H1 (cell line): ENCODE measurements around the gene TTC33. TPM values are rescaled to one million over a fixed set of nuclear protein-coding genes. Genes with fewer than 3 reads are reported as not detected.

Experiments
- CTCF ChIA-PET: fragments of 300-600 bp; sonication (Branson Sonifier 250); formaldehyde crosslinking; loops from one replicate; lab custom pipeline; 2021; ENCODE audit not compliant: partially characterized antibody; lab: Charles Lee
- POLR2A ChIA-PET: fragments of 300-600 bp; sonication (Branson Sonifier 250); formaldehyde crosslinking; loops from one replicate; lab custom pipeline; 2021; ENCODE audit warnings: inconsistent platforms; ENCODE audit not compliant: partially characterized antibody; lab: Charles Lee
- DNase-seq, 2 experiments: peaks; one replicate each; pipeline versions ENCODE4 v3.0.0 to v3.0.0-alpha.2; 2010 to 2022; ENCODE audit warnings: low spot score in 2 of 2, low read depth in 1 of 2, mixed read lengths in 1 of 2
- FAIRE-seq: peaks from 2 replicates; lab custom pipeline; 2011; peaks lifted over from hg19 to GRCh38; lab: Jason Lieb, UNC
- H2AFZ ChIP-seq: 2 replicates; pipeline ENCODE4 v1.8.1; 2012; ENCODE audit warnings: low read length, inconsistent platforms
- H2AK5ac ChIP-seq: 2 replicates; pipeline ENCODE4 v1.6.1; 2013; ENCODE audit warnings: low read depth, low read length
- H2BK120ac ChIP-seq: replicated peaks from 2 replicates; pipeline ENCODE3; 2013; ENCODE audit warnings: low read depth, low read length, inconsistent platforms
- H2BK12ac ChIP-seq: 2 replicates; pipeline ENCODE4 v1.6.1; 2013; ENCODE audit warnings: low read depth, low read length
- H2BK15ac ChIP-seq: 2 replicates; pipeline ENCODE4 v1.6.1; 2013; ENCODE audit warnings: low read length
- H2BK20ac ChIP-seq: 2 replicates; pipeline ENCODE4 v1.6.1; 2013; ENCODE audit warnings: low read length
- H2BK5ac ChIP-seq: 2 replicates; pipeline ENCODE4 v1.6.1; 2013; ENCODE audit warnings: low read depth, low read length
- H3K14ac ChIP-seq: 2 replicates; pipeline ENCODE4 v1.6.1; 2013; ENCODE audit warnings: inconsistent platforms; ENCODE audit not compliant: insufficient read length
- H3K18ac ChIP-seq: 2 replicates; pipeline ENCODE4 v1.6.1; 2013; ENCODE audit warnings: low read length; ENCODE audit errors: extremely low read depth
- H3K23ac ChIP-seq: 2 replicates; pipeline ENCODE4 v1.6.1; 2013; ENCODE audit warnings: inconsistent platforms; ENCODE audit not compliant: insufficient read length
- H3K23me2 ChIP-seq: 2 replicates; pipeline ENCODE4 v1.6.1; 2013; ENCODE audit warnings: low read depth, low read length
- H3K27ac ChIP-seq: 2 replicates; pipeline ENCODE4 v1.6.1; 2011; ENCODE audit warnings: low read depth, low read length, inconsistent platforms
- H3K27me3 ChIP-seq, 4 experiments: replicated peaks in 1 of 4; 1 replicate in 1 of 4; 2 replicates in 3 of 4; pipeline versions ENCODE4 v1.6.1 to v1.8.1; 2011 to 2013; ENCODE audit warnings: low read length in 3 of 4, mild to moderate bottlenecking in 3 of 4, inconsistent platforms in 2 of 4, mixed read lengths in 2 of 4, moderate library complexity in 1 of 4; ENCODE audit not compliant: control insufficient read depth in 3 of 4, insufficient read depth in 3 of 4; ENCODE audit errors: extremely low read depth in 1 of 4
- H3K36me3 ChIP-seq, 4 experiments: 2 replicates each; pipeline versions ENCODE4 v1.6.1 to v1.8.1; 2011 to 2013; ENCODE audit warnings: mild to moderate bottlenecking in 4 of 4, low read length in 3 of 4, moderate library complexity in 2 of 4, control low read depth in 1 of 4, inconsistent platforms in 1 of 4; ENCODE audit not compliant: insufficient read depth in 4 of 4, control insufficient read depth in 2 of 4
- H3K4ac ChIP-seq: replicated peaks from 2 replicates; pipeline ENCODE3; 2013; ENCODE audit warnings: low read length, low read depth, mixed read lengths, inconsistent platforms; ENCODE audit not compliant: insufficient read length
- H3K4me1 ChIP-seq, 4 experiments: replicated peaks in 1 of 4; 1 replicate in 1 of 4; 2 replicates in 3 of 4; pipeline versions ENCODE4 v1.6.1 to v1.8.1; 2011 to 2013; ENCODE audit warnings: low read length in 3 of 4, inconsistent platforms in 2 of 4, mixed read lengths in 1 of 4; ENCODE audit not compliant: insufficient read depth in 4 of 4, control insufficient read depth in 3 of 4
- H3K4me2 ChIP-seq, 2 experiments: 2 replicates each; pipeline versions ENCODE4 v1.6.1 to v1.8.1; 2011 to 2013; ENCODE audit warnings: low read depth in 2 of 2, low read length in 2 of 2, control low read depth in 1 of 2, inconsistent platforms in 1 of 2, mild to moderate bottlenecking in 1 of 2; ENCODE audit not compliant: insufficient read depth in 1 of 2
- H3K4me3 ChIP-seq, 4 experiments: fragments of 200-600, 300-600 bp in 1 of 4; sonication (generic), shearing (Covaris generic), sonication (Bioruptor Twin) in 1 of 4; 2 replicates each; pipeline versions ENCODE4 v1.5.1 to v1.8.1; 2011 to 2016; ENCODE audit warnings: low read length in 4 of 4, low read depth in 3 of 4, control low read depth in 2 of 4, inconsistent platforms in 2 of 4, mild to moderate bottlenecking in 2 of 4, mixed read lengths in 1 of 4, moderate library complexity in 1 of 4; ENCODE audit not compliant: insufficient read depth in 2 of 4; ENCODE audit errors: extremely low read depth in 1 of 4
- H3K56ac ChIP-seq: replicated peaks from 2 replicates; pipeline ENCODE3; 2013; ENCODE audit warnings: low read depth, mild to moderate bottlenecking, mixed read lengths, low read length, inconsistent platforms; ENCODE audit not compliant: insufficient read length
- H3K79me1 ChIP-seq: 2 replicates; pipeline ENCODE4 v1.6.1; 2013; ENCODE audit warnings: low read depth, low read length, control low read depth
- H3K79me2 ChIP-seq, 2 experiments: 2 replicates each; pipeline versions ENCODE4 v1.6.1 to v1.8.1; 2012 to 2013; ENCODE audit warnings: low read length in 2 of 2, mild to moderate bottlenecking in 2 of 2, inconsistent platforms in 1 of 2; ENCODE audit not compliant: insufficient read depth in 2 of 2, control insufficient read depth in 1 of 2
- H3K9ac ChIP-seq, 4 experiments: replicated peaks in 1 of 4; 1 replicate in 1 of 4; 2 replicates in 3 of 4; pipeline versions ENCODE4 v1.6.1 to v1.8.1; 2011 to 2013; ENCODE audit warnings: low read depth in 3 of 4, low read length in 3 of 4, control low read depth in 2 of 4, mild to moderate bottlenecking in 2 of 4, moderate library complexity in 2 of 4, inconsistent platforms in 1 of 4; ENCODE audit errors: extremely low read depth in 1 of 4
- H3K9me3 ChIP-seq, 2 experiments: 2 replicates each; pipeline versions ENCODE4 v1.6.1 to v1.8.1; 2012 to 2013; ENCODE audit warnings: mild to moderate bottlenecking in 2 of 2, moderate library complexity in 2 of 2, control low read depth in 1 of 2, inconsistent platforms in 1 of 2, low read depth in 1 of 2, low read length in 1 of 2, mixed read lengths in 1 of 2; ENCODE audit not compliant: insufficient read depth in 2 of 2
- H4K20me1 ChIP-seq, 2 experiments: replicated peaks in 1 of 2; 2 replicates each; pipeline versions ENCODE3 to v1.8.1; 2011 to 2013; ENCODE audit warnings: inconsistent platforms in 2 of 2, low read length in 2 of 2, mild to moderate bottlenecking in 1 of 2; ENCODE audit not compliant: insufficient read depth in 2 of 2, control insufficient read depth in 1 of 2
- H4K5ac ChIP-seq: 2 replicates; pipeline ENCODE4 v1.6.1; 2013; ENCODE audit warnings: low read length, low read depth, mixed read lengths, inconsistent platforms; ENCODE audit not compliant: insufficient read length
- H4K8ac ChIP-seq: 2 replicates; pipeline ENCODE4 v1.8.0; 2013; ENCODE audit warnings: mild to moderate bottlenecking, moderate library complexity, low read length, inconsistent platforms; ENCODE audit not compliant: insufficient read depth; ENCODE audit errors: extremely low read depth
- H4K91ac ChIP-seq: replicated peaks from 2 replicates; pipeline ENCODE3; 2013; ENCODE audit warnings: low read length, mixed read lengths, inconsistent platforms; ENCODE audit not compliant: insufficient read length
- CBX8 ChIP-seq: fragments of 300-800, 300-1000 bp; sonication (generic); IDR thresholded peaks from 2 replicates; pipeline ENCODE4 v1.7.1; 2016; ENCODE audit warnings: low read depth, low read length, borderline replicate concordance
- CREB1 ChIP-seq: IDR thresholded peaks from 2 replicates; pipeline ENCODE4 v1.6.1; 2012; ENCODE audit warnings: inconsistent platforms
- EZH2 ChIP-seq: fragments of 200-600 bp; sonication (generic); IDR thresholded peaks from 2 replicates; pipeline ENCODE4 v1.7.1; 2012; ENCODE audit warnings: low read depth, mild to moderate bottlenecking, moderate library complexity, low read length, inconsistent platforms; ENCODE audit not compliant: severe bottlenecking
- GABPA ChIP-seq: IDR thresholded peaks from 2 replicates; pipeline ENCODE4 v1.6.1; 2011; ENCODE audit warnings: mild to moderate bottlenecking, low read length, moderate library complexity, borderline replicate concordance; ENCODE audit not compliant: insufficient read depth
- HDAC2 ChIP-seq, 2 experiments: fragments of 300-600 bp in 1 of 2; sonication (generic) in 1 of 2; IDR thresholded peaks; 2 replicates each; pipeline ENCODE4 v1.6.1; 2011 to 2012; ENCODE audit warnings: low read depth in 2 of 2, low read length in 2 of 2, mild to moderate bottlenecking in 2 of 2, moderate library complexity in 2 of 2, borderline replicate concordance in 1 of 2, inconsistent platforms in 1 of 2
- PHF8 ChIP-seq: fragments of 200-600 bp; sonication (generic); conservative IDR thresholded peaks from 2 replicates; pipeline ENCODE4 v1.7.1; 2012; ENCODE audit warnings: low read depth, mild to moderate bottlenecking, inconsistent platforms, low read length, moderate library complexity
- RAD21 ChIP-seq, 2 experiments: IDR thresholded peaks in 1 of 2; conservative IDR thresholded peaks in 1 of 2; 2 replicates each; pipeline ENCODE4 v1.6.1; 2011; ENCODE audit warnings: low read depth in 2 of 2, low read length in 2 of 2, improper control_type of control experiment in 1 of 2, inconsistent platforms in 1 of 2, mild to moderate bottlenecking in 1 of 2, moderate library complexity in 1 of 2
- RBBP5 ChIP-seq: IDR thresholded peaks from 2 replicates; pipeline ENCODE4 v1.7.1; 2012; ENCODE audit warnings: low read depth, mild to moderate bottlenecking, inconsistent platforms, low read length, moderate library complexity, borderline replicate concordance
- SIN3A ChIP-seq, 2 experiments: IDR thresholded peaks in 1 of 2; conservative IDR thresholded peaks in 1 of 2; 2 replicates each; pipeline ENCODE4 v1.6.1; 2011 to 2012; ENCODE audit warnings: low read length in 2 of 2, improper control_type of control experiment in 1 of 2, low read depth in 1 of 2, mild to moderate bottlenecking in 1 of 2
- SRF ChIP-seq: IDR thresholded peaks from 2 replicates; pipeline ENCODE4 v1.6.1; 2011; ENCODE audit warnings: mild to moderate bottlenecking, low read depth, low read length, moderate library complexity
- TCF12 ChIP-seq: IDR thresholded peaks from 2 replicates; pipeline ENCODE4 v1.6.1; 2011; ENCODE audit warnings: low read depth, mild to moderate bottlenecking, low read length
- USF2 ChIP-seq: IDR thresholded peaks from 2 replicates; pipeline ENCODE4 v1.6.1; 2011; ENCODE audit warnings: low read length, improper control_type of control experiment
- YY1 ChIP-seq: IDR thresholded peaks from 2 replicates; pipeline ENCODE4 v1.6.1; 2011; ENCODE audit warnings: low read depth, mild to moderate bottlenecking, low read length
- WGBS, 2 experiments: shearing (Covaris generic) in 1 of 2; methylation state at CpG; one replicate each; pipeline versions ENCODE4 v1.1.6 to v1.1.7; 2013 to 2015; ENCODE audit warnings: low lambda C conversion rate in 2 of 2, mixed read lengths in 2 of 2, inconsistent platforms in 1 of 2, low coverage in 1 of 2, missing lambda C conversion rate in 1 of 2; ENCODE audit not compliant: insufficient replicate concordance in 2 of 2, insufficient coverage in 1 of 2, insufficient read length in 1 of 2; ENCODE audit errors: extremely low coverage in 1 of 2, missing lambda C conversion rate in 1 of 2; 5-methylcytosine and 5-hydroxymethylcytosine counted together
- polyA plus RNA-seq, 7 experiments: library from polyadenylated mRNA; depleted of rRNA in 3 of 7; stranded (reverse) in 5 of 7; unstranded in 2 of 7; fragments of >200 nt in 5 of 7; fragments of 200-250 nt in 2 of 7; gene quantifications; 1 replicate in 5 of 7; 2 replicates in 1 of 7; 4 replicates in 1 of 7; pipeline versions ENCODE4 v1.2.1 to v1.2.3, GENCODE V29; 2011 to 2013; ENCODE audit warnings: missing spikeins in 2 of 7, mixed read lengths in 2 of 7
- total RNA-seq: library from RNA; stranded (reverse); fragmentation: NEBNext Ultra II Directional; extraction: Animal tissue kit (Norgen Biotek cat#: 25700); gene quantifications from 2 replicates; pipeline ENCODE4 v1.2.1, GENCODE V29; 2021

The TTC33 gene
- total and polyA plus RNA-seq, 2 of the 8 experiments (the other 6 are each of a cell fraction or from before 2014, with no cell fraction given) = 1.2 to 12.6 TPM

GRCh38 chr5:40503439-40503838, 252.3 kb downstream of the TTC33 start:
- H4K20me1 ChIP-seq = no peaks in the 10 kb centered on the region
- no peaks in the 10 kb centered on the region for H3K27me3 ChIP-seq
- no peak overlapping the region for H3K4ac ChIP-seq
- no peak overlapping the region for H2AFZ ChIP-seq
- H2AK5ac ChIP-seq = no peak overlapping the region
- H3K56ac ChIP-seq = no peak overlapping the region
- H3K4me2 ChIP-seq = no peak overlapping the region
- no peak overlapping the region for H3K18ac ChIP-seq
- H2BK120ac ChIP-seq = no peak overlapping the region
- FAIRE-seq (no peak), DNase-seq (no peak)
- H2BK5ac ChIP-seq = no peak overlapping the region
- no peak overlapping the region for H3K23ac ChIP-seq
- no peak overlapping the region for H3K14ac ChIP-seq
- ChIA-PET POLR2A (no interaction called here), CTCF (interaction anchor here (1.3 kb wide), 1 partner anchor 66 kb away, joined by 3 read pairs; no protein-coding TSS in a partner anchor)
- H3K79me1 ChIP-seq = no peaks in the 10 kb centered on the region
- H3K9ac ChIP-seq = no peak overlapping the region
- no peak overlapping the region for H4K5ac ChIP-seq
- no peak overlapping the region for H3K27ac ChIP-seq
- no peak overlapping the region for H2BK20ac ChIP-seq
- no peak overlapping the region for H2BK15ac ChIP-seq
- WGBS, 2 experiments = 87% methylated on average over 2 of the region's 2 CpGs; no CpG with 5 or more reads in 1 of the 2 experiments
- H2BK12ac ChIP-seq = no peak overlapping the region
- no peaks in the 10 kb centered on the region for H3K9me3 ChIP-seq
- H3K79me2 ChIP-seq = no peaks in the 10 kb centered on the region
- no peaks in the 10 kb centered on the region for H3K23me2 ChIP-seq
- no peaks in the 10 kb centered on the region for H3K4me1 ChIP-seq
- no peak overlapping the region for H4K91ac ChIP-seq
- no peaks in the 10 kb centered on the region for H3K36me3 ChIP-seq
- H3K4me3 ChIP-seq = no peak overlapping the region
- H4K8ac ChIP-seq = no peak overlapping the region
- no peak for TF ChIP-seq EZH2
- no peak for TF ChIP-seq HDAC2 (IDR thresholded peaks at IDR 0.05; ENCODE audit: borderline replicate concordance in 1 of 2, low read depth in 2 of 2, low read length in 2 of 2)
- no peak for TF ChIP-seq GABPA
- TF ChIP-seq CREB1 = no peak
- no peak for TF ChIP-seq TCF12
- no peak for TF ChIP-seq PHF8
- no peak for TF ChIP-seq RBBP5
- TF ChIP-seq SRF = no peak
- TF ChIP-seq RAD21 (IDR thresholded peaks at IDR 0.05 in 1 of 2, conservative IDR thresholded peaks at IDR 0.05 in 1 of 2; ENCODE audit: low read depth in 2 of 2, low read length in 2 of 2) = no peak
- TF ChIP-seq YY1 = no peak
- TF ChIP-seq CBX8 = no peak
- TF ChIP-seq SIN3A (conservative IDR thresholded peaks at IDR 0.05 in 1 of 2, IDR thresholded peaks at IDR 0.05 in 1 of 2; ENCODE audit: low read depth in 1 of 2, low read length in 2 of 2) = no peak
- TF ChIP-seq USF2 = no peak
